HCT116 (cell line): ENCODE measurements around the gene DOCK9. TPM values are rescaled to one million over a fixed set of nuclear protein-coding genes. Genes with fewer than 3 reads are reported as not detected.

Experiments used
- ATAC-seq: fragments of 200-7000 bp; cut with Tn5 transposase; 2 replicates; pipeline ENCODE4 v1.9.1; 2020; ENCODE audit warnings: mild to moderate bottlenecking, moderate library complexity
- BruUV-seq: library from RNA; stranded (reverse); fragments of 400-500 nt; replicated peaks from 2 replicates; lab custom pipeline; 2021; lab: Mats Ljungman, UMichigan
- CTCF ChIA-PET: fragments of 300-600 bp; sonication (Branson Sonifier 250); formaldehyde crosslinking; loops from one replicate; lab custom pipeline; 2021; ENCODE audit warnings: antibody characterized with exemption; lab: Charles Lee
- POLR2A ChIA-PET: fragments of 300-600, 350-600 bp; sonication (Branson Sonifier 250); formaldehyde crosslinking; loops from one replicate; lab custom pipeline; 2021; ENCODE audit warnings: antibody characterized with exemption; lab: Charles Lee
- RAD21 ChIA-PET, 2 experiments: fragments of 300-600 bp; sonication (Branson Sonifier 250); formaldehyde crosslinking; loops; one replicate each; lab custom pipeline; 2023; ENCODE audit warnings: low total read pairs in 2 of 2; ENCODE audit not compliant: uncharacterized antibody in 2 of 2, unreplicated experiment in 2 of 2, low non-redundant PET in 1 of 2; lab: Charles Lee
- DNase-seq: peaks from one replicate; pipeline ENCODE4 v3.0.0-alpha.2; 2010; ENCODE audit warnings: low read depth, low spot score
- H2AFZ ChIP-seq: fragments of 200-600 bp; shearing (Covaris generic), sonication (generic); 2 replicates; pipeline ENCODE4 v1.6.1; 2017; ENCODE audit warnings: low read depth, mixed run types, mixed read lengths, antibody characterized with exemption, low read length; ENCODE audit not compliant: poor library complexity, severe bottlenecking
- H3K27ac ChIP-seq: 2 replicates; pipeline ENCODE4 v1.5.1; 2012; ENCODE audit warnings: low read depth, low read length
- H3K27me3 ChIP-seq: fragments of 200-600 bp; sonication (generic); 2 replicates; pipeline ENCODE4 v1.6.1; 2016; ENCODE audit warnings: mixed run types, low read length, mixed read lengths; ENCODE audit not compliant: insufficient read depth
- H3K36me3 ChIP-seq, 2 experiments: fragments of 200-500 bp in 1 of 2; fragments of 200-600 bp in 1 of 2; sonication (Bioruptor generic) in 1 of 2; sonication (generic) in 1 of 2; 2 replicates each; pipeline versions ENCODE4 v1.5.1 to v1.6.1; 2014 to 2016; ENCODE audit warnings: low read length in 2 of 2, inconsistent platforms in 1 of 2, mixed read lengths in 1 of 2, mixed run types in 1 of 2; ENCODE audit not compliant: insufficient read depth in 2 of 2, control insufficient read depth in 1 of 2
- H3K4me1 ChIP-seq, 2 experiments: fragments of 200-600 bp in 1 of 2; sonication (generic) in 1 of 2; 2 replicates each; pipeline versions ENCODE4 v1.5.1 to v1.6.1; 2012 to 2017; ENCODE audit warnings: low read length in 2 of 2, inconsistent platforms in 1 of 2, mild to moderate bottlenecking in 1 of 2, mixed read lengths in 1 of 2, mixed run types in 1 of 2, moderate library complexity in 1 of 2; ENCODE audit not compliant: insufficient read depth in 2 of 2, control insufficient read depth in 1 of 2
- H3K4me2 ChIP-seq: fragments of 200-600 bp; sonication (generic); 2 replicates; pipeline ENCODE4 v1.6.1; 2017; ENCODE audit warnings: mixed run types, low read length, mixed read lengths
- H3K4me3 ChIP-seq, 2 experiments: fragments of 200-600 bp in 1 of 2; sonication (generic) in 1 of 2; replicated peaks in 1 of 2; 2 replicates each; pipeline ENCODE4 v1.5.1; 2011 to 2016; ENCODE audit warnings: low read length in 2 of 2, control low read depth in 1 of 2, low read depth in 1 of 2, mild to moderate bottlenecking in 1 of 2, mixed read lengths in 1 of 2, mixed run types in 1 of 2
- H3K79me2 ChIP-seq: fragments of 200-600 bp; sonication (generic); 2 replicates; pipeline ENCODE4 v1.6.1; 2017; ENCODE audit warnings: mild to moderate bottlenecking, mixed run types, low read length, moderate library complexity, mixed read lengths; ENCODE audit not compliant: insufficient read depth
- H3K9ac ChIP-seq: fragments of 200-600 bp; sonication (generic); 2 replicates; pipeline ENCODE4 v1.6.1; 2016; ENCODE audit warnings: low read length, mixed read lengths
- H3K9me2 ChIP-seq: fragments of 200-600 bp; sonication (generic), shearing (Covaris generic); 2 replicates; pipeline ENCODE4 v1.6.1; 2017; ENCODE audit warnings: mixed run types, mild to moderate bottlenecking, moderate library complexity; ENCODE audit not compliant: insufficient read depth
- H3K9me3 ChIP-seq, 2 experiments: fragments of 200-500 bp in 1 of 2; fragments of 200-600 bp in 1 of 2; sonication (Bioruptor generic) in 1 of 2; sonication (generic) in 1 of 2; 2 replicates each; pipeline ENCODE4 v1.6.1; 2014 to 2017; ENCODE audit warnings: low read length in 2 of 2, mixed read lengths in 2 of 2, inconsistent platforms in 1 of 2, low read depth in 1 of 2, mild to moderate bottlenecking in 1 of 2, mixed run types in 1 of 2, moderate library complexity in 1 of 2; ENCODE audit not compliant: control insufficient read depth in 1 of 2, insufficient read depth in 1 of 2
- H4K20me1 ChIP-seq: fragments of 200-600 bp; sonication (generic), shearing (Covaris generic); 2 replicates; pipeline ENCODE4 v1.6.1; 2017; ENCODE audit warnings: mixed run types, mild to moderate bottlenecking, moderate library complexity; ENCODE audit not compliant: insufficient read depth
- CBX3 ChIP-seq: IDR thresholded peaks from 2 replicates; pipeline ENCODE4 v1.6.1; 2012; ENCODE audit warnings: low read depth
- CEBPB ChIP-seq: IDR thresholded peaks from 2 replicates; pipeline ENCODE4 v1.6.1; 2012; ENCODE audit warnings: low read depth
- ELF1 ChIP-seq: IDR thresholded peaks from 2 replicates; pipeline ENCODE4 v1.6.1; 2012; ENCODE audit warnings: low read depth, borderline replicate concordance
- POLR2A ChIP-seq: IDR thresholded peaks from 2 replicates; pipeline ENCODE4 v1.7.0; 2011; ENCODE audit warnings: borderline replicate concordance; ENCODE audit not compliant: insufficient read depth, insufficient read length; ENCODE audit errors: extremely low read depth
- SIN3A ChIP-seq: IDR thresholded peaks from 2 replicates; pipeline ENCODE4 v1.6.1; 2012; ENCODE audit warnings: low read depth
- SP1 ChIP-seq: IDR thresholded peaks from 2 replicates; pipeline ENCODE4 v1.6.1; 2012; ENCODE audit warnings: low read depth
- TCF7L2 ChIP-seq: IDR thresholded peaks from 2 replicates; pipeline ENCODE4 v1.7.0; 2011; ENCODE audit warnings: borderline replicate concordance, inconsistent platforms; ENCODE audit not compliant: insufficient read depth, insufficient read length; ENCODE audit errors: extremely low read depth
- YY1 ChIP-seq: IDR thresholded peaks from 2 replicates; pipeline ENCODE4 v1.6.1; 2011; ENCODE audit warnings: low read length, low read depth, moderate library complexity, mild to moderate bottlenecking; ENCODE audit not compliant: insufficient replicate concordance; ENCODE audit errors: extremely low read depth
- ZFX ChIP-seq: fragments of 450-650 bp; IDR thresholded peaks from 2 replicates; pipeline ENCODE4 v1.6.1; 2017
- intact Hi-C: fragments of 100-400 bp; cut with micrococcal nuclease; formaldehyde crosslinking; loops from 2 replicates; pipeline ENCODE4 v1.10.0; 2022
- total RNA-seq: library from RNA; stranded (reverse); gene quantifications from one replicate; pipeline ENCODE4 v1.2.1, GENCODE V29; 2021; ENCODE audit not compliant: unreplicated experiment
- TF ChIP-seq, protein P1 (sequence below): IDR thresholded peaks from 2 replicates; pipeline ENCODE4 v1.6.1; 2012; ENCODE audit warnings: low read depth
- TF ChIP-seq, protein P2 (sequence below): IDR thresholded peaks from 2 replicates; pipeline ENCODE4 v1.6.1; 2012

Gene DOCK9
- total RNA-seq, 1 experiment from 2014 or later: 58.8 TPM

DNA sequence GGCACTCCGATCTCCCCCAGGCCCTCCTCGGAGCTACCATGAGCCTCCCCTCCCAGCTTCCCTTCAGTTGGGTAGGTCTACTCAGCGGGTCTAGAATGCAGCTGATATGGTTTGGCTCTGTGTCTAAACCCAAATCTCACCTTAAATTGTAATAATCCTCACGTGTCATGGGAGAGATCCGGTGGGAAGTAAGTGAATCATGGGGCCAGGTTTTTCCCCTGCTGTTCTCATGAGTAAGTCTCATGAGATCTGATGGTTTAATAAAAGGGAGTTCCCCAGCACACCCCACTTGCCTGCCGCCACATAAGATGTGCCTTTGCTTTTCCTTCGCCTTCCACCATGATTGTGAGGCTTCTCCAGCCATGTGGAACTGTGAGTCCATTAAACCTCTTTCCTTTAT is 14.5 kb upstream of the DOCK9 start:
- RAD21 ChIA-PET: no interaction called here
- no peaks in the 10 kb centered on the region for H3K9me2 ChIP-seq
- DNase-seq: no peak
- no peak overlapping the region for H3K9ac ChIP-seq
- no peaks in the 10 kb centered on the region for H3K9me3 ChIP-seq
- H3K27me3 ChIP-seq: no peaks in the 10 kb centered on the region
- no TSS peak for BruUV-seq
- H3K79me2 ChIP-seq: no peaks in the 10 kb centered on the region; the same call in 1 of the 2 replicates
- no peak for ATAC-seq
- TF ChIP-seq ELF1 (no peak), ZFX (no peak), SP1 (no peak), CEBPB (no peak)
- H3K4me3 ChIP-seq: no peak overlapping the region
- no peak overlapping the region for H3K27ac ChIP-seq
- intact Hi-C loops: no loop called here
- CTCF ChIA-PET: no interaction called here
- H2AFZ ChIP-seq: no peak overlapping the region
- H3K36me3 ChIP-seq: no peaks in the 10 kb centered on the region
- no peak overlapping the region for H3K4me2 ChIP-seq
- POLR2A ChIA-PET: no interaction called here
- no peaks in the 10 kb centered on the region for H3K4me1 ChIP-seq
- H4K20me1 ChIP-seq: no peaks in the 10 kb centered on the region

DNA sequence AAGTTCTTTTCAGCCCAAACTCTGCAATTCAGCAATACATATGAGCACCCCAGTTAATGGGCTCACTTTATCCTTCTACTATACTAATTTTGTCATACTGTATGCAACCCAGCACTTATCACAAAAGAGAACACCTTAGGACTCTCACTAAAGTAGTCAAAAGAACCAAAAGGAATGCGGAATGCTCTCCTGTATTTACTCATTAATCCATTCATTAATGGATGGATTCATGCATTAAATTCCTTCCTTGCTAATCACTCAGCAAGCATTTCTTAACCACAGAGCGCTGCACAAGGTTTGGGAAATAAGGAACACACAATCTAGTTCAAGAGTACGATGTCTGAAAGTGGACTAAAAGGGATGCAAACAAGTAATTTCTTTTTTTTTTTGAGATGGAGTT is 12.8 kb upstream of the DOCK9 start:
- H3K9me2 ChIP-seq: no peaks in the 10 kb centered on the region
- intact Hi-C loops: no loop called here
- H3K9me3 ChIP-seq: no peaks in the 10 kb centered on the region
- peaks cover 0 to 12% of the 10 kb centered on the region in 2 experiments; a peak in 2 of 4 replicates for H3K4me1 ChIP-seq
- no peak overlapping the region for H3K27ac ChIP-seq
- no peak for DNase-seq
- no peaks in the 10 kb centered on the region; the same call in 1 of the 2 replicates for H3K79me2 ChIP-seq
- H2AFZ ChIP-seq: no peak overlapping the region
- RAD21 ChIA-PET: no interaction called here
- H3K4me3 ChIP-seq: no peak overlapping the region
- no peak overlapping the region for H3K4me2 ChIP-seq
- no peak overlapping the region for H3K9ac ChIP-seq
- ATAC-seq: no peak
- TF ChIP-seq, protein P1, sequence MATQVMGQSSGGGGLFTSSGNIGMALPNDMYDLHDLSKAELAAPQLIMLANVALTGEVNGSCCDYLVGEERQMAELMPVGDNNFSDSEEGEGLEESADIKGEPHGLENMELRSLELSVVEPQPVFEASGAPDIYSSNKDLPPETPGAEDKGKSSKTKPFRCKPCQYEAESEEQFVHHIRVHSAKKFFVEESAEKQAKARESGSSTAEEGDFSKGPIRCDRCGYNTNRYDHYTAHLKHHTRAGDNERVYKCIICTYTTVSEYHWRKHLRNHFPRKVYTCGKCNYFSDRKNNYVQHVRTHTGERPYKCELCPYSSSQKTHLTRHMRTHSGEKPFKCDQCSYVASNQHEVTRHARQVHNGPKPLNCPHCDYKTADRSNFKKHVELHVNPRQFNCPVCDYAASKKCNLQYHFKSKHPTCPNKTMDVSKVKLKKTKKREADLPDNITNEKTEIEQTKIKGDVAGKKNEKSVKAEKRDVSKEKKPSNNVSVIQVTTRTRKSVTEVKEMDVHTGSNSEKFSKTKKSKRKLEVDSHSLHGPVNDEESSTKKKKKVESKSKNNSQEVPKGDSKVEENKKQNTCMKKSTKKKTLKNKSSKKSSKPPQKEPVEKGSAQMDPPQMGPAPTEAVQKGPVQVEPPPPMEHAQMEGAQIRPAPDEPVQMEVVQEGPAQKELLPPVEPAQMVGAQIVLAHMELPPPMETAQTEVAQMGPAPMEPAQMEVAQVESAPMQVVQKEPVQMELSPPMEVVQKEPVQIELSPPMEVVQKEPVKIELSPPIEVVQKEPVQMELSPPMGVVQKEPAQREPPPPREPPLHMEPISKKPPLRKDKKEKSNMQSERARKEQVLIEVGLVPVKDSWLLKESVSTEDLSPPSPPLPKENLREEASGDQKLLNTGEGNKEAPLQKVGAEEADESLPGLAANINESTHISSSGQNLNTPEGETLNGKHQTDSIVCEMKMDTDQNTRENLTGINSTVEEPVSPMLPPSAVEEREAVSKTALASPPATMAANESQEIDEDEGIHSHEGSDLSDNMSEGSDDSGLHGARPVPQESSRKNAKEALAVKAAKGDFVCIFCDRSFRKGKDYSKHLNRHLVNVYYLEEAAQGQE: no peak
- TF ChIP-seq, protein P2, sequence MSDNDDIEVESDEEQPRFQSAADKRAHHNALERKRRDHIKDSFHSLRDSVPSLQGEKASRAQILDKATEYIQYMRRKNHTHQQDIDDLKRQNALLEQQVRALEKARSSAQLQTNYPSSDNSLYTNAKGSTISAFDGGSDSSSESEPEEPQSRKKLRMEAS: no peak
- TF ChIP-seq YY1: no peak
- no peak for TF ChIP-seq SP1
- no peak for TF ChIP-seq TCF7L2
- TF ChIP-seq POLR2A: no peak
- no peak for TF ChIP-seq SIN3A
- TF ChIP-seq CBX3: no peak
- no peak for TF ChIP-seq CEBPB
- no peaks in the 10 kb centered on the region for H3K36me3 ChIP-seq
- BruUV-seq: no TSS peak
- H4K20me1 ChIP-seq: no peaks in the 10 kb centered on the region
- H3K27me3 ChIP-seq: no peaks in the 10 kb centered on the region
- CTCF ChIA-PET: no interaction called here
- POLR2A ChIA-PET: no interaction called here
